Measurements from ENCODE around the gene BICD2. TPM values are rescaled to one million over a fixed set of nuclear protein-coding genes. Genes with fewer than 3 reads are reported as not detected.
A peak's percentile ranks its signal among the peaks of the same experiment; 100 is the strongest.

Gene BICD2
- polyA plus RNA-seq, 3 donors = 5.5 to 17.3 (median 14.2) TPM

DNA sequence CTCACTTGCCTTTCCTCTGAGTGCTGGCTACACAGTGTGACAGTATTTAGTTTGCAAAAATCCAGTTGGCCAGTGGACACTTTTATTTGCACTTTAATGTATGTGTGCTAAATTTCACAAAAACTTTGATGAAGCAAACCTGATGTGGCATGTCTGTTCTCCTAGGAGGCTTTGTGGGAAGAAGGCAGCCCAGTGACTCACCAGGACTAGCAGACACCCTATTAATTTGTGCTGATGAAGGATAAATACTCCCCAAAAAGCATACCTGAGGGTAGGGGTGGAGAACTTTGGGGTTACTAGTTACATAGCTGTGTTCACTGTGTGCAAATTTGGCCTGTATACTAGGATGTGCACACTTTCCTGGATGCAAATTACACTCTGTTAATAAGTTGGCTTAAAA, 55.4 kb downstream of the BICD2 start:
- no peak overlapping the region for H3K27ac ChIP-seq (ENCODE audit: low read depth, low read length)

DNA sequence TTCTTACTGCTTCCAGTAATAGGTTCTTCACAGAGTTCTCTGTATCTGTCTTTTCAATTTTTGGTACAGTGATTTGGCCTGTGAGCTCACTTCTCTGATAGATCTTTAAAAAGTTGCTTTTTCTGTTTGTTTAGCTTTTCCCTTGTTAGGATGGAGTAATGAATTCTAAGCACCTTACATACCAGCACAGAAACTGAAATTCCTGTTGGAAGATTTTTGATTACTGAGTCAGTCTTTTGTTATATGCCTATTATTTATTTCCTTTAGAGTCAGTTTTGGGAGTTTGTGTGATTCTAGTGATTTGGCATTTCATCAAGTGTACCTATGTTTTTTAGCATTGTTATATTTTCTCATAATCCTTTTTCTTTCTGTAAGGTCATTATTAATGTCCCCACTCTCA, 57.1 kb downstream of the BICD2 start:
- no peak overlapping the region for H3K27ac ChIP-seq (ENCODE audit: low read depth, low read length)

DNA sequence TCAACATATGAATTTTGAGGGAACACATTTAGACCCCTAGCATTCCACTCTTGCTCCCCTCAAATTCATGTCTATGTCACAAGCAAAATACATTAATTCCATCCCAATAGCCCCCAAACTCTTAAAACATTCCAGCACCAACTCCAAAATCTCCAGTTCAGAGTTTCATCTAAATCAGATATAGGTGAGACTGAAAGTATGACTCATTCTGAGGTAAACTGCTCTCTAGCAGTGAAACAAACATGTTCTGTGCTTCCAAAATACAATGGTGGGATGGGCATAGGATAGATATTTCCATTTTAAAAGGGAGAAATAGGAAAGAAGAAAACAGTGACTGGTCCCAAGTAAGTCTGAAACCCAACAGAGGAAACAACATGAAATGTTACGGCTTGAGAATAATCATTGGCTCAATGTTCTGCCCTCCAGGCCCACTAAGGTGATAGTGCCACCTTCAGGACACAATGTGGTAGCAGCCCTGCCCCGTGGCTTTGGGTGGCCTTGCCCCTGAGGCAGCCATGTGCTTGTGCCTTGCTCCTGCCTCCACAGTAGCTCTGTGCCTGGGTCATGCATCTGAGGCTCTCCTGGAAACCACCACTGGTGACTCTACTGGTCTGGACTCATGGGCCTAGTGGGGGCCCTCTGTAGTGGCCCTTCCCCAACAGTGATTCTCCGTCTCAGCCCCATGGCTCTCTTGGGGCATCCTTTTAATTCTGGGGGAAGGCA, 58.3 kb downstream of the BICD2 start:
- 51 to 63% (median 58%) methylated on average over 3 of the region's 3 CpGs for WGBS, 3 donors
- H3K27ac ChIP-seq (ENCODE audit: low read depth, low read length) = no peak overlapping the region

DNA sequence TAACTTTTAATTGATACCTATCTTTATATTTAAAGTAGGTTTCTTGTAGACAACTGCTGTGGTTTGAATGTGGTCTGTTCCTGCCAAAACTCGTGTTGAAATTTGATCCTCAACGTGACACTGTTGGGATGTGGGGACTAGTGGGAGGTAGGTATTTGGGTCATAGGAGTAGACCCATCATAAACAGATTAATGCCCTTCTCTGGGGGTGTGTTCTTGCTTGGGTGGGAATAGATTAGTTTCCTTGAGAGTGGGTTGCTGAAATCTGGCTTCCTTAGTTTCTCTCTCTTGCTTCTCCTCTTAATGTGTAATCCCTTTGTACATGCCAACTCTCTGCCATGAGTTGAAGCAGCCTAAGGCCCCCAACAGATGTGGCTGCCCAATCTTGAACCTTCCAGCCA, 60.1 kb downstream of the BICD2 start:
- WGBS, 3 donors = 53 to 68% (median 63%) methylated on average over 2 of the region's 2 CpGs
- H3K27ac ChIP-seq (ENCODE audit: low read depth, low read length) = no peak overlapping the region

DNA sequence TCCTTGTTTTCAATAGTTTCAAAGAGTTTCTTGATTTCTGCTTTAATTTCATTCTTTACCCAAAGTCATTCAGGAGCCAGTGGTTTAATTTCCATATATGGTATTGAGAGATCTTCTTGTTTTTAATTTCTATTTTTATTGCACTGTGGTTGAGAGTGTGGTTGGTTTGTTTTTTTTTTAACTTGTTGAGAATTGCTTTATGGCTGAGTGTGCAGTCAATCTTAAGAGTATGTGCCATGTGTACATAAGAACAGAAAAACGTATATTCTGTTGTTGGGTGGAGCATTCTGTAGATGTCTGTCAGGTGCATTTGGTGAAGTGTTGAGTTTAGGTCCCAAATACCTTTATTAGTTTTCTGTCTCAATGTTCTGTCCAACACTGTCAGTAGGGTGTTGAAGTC, 68.0 kb downstream of the BICD2 start:
- H3K27ac ChIP-seq (ENCODE audit: low read depth, low read length) = no peak overlapping the region
- 69 to 82% (median 73%) methylated on average over 1 of the region's 1 CpG for WGBS, 3 donors

DNA sequence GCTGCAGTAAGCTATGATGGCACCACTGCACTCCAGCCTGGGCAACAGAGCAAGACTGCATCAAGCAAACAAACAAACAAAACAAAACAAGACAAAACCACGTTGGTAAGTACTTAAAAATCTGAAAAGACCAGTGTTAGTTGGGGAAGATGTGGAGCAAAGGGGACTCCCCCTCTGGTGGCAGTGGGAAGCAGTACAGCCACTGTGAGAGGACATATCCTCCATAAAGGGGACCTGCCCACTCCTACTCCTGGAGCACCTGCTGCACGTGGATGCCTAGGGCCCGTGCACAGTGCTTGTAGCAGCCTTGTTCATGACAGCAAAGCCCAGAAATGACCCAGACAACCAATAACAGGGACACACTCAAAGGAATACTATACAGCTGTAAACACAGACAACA, 77.7 kb downstream of the BICD2 start:
- no peak overlapping the region for H3K27ac ChIP-seq (ENCODE audit: low read depth, low read length)
- 72 to 79% (median 73%) methylated on average over 3 of the region's 3 CpGs for WGBS, 3 donors

DNA sequence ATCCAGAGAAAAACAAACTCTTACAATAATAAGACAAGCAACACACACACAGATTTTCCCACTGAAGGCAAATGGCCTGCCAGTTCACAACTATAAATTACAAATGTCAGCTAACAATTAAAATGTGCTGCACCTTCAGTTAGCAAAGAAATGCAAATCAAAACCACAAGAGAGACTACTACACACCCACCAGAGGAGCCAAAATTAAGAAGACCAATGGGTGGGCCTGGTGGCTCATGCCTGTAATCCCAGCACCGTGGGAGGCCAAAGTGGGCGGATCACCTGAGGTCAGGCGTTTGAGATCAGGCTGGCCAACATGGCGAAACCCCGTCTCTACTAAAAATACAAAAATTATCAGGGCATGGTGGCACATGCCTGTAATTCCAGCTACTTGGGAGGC, 79.6 kb downstream of the BICD2 start:
- no peak overlapping the region for H3K27ac ChIP-seq (ENCODE audit: low read depth, low read length)
- WGBS, 3 donors = 89 to 91% (median 89%) methylated on average over 5 of the region's 5 CpGs

DNA sequence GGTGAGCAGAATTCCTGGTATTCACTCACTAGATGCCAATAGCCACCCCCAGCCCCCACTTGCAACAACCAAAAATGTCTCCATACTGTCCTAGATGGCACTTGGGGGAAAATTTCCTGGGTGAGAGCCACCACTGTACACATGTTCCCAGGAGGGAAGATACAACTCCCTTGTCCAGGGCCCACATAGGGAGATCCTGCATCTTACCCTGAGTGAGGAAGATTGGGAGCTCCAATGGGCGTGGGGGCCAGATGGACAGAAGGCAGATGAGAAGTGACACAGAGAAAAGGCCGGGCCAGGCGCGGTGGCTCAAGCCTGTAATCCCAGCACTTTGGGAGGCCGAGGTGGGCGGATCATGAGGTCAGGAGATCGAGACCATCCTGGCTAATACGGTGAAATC, 82.4 kb downstream of the BICD2 start:
- WGBS, 3 donors = 92 to 94% (median 94%) methylated on average over 7 to 8 of the region's 8 CpGs
- H3K27ac ChIP-seq (ENCODE audit: low read depth, low read length) = no peak overlapping the region

DNA sequence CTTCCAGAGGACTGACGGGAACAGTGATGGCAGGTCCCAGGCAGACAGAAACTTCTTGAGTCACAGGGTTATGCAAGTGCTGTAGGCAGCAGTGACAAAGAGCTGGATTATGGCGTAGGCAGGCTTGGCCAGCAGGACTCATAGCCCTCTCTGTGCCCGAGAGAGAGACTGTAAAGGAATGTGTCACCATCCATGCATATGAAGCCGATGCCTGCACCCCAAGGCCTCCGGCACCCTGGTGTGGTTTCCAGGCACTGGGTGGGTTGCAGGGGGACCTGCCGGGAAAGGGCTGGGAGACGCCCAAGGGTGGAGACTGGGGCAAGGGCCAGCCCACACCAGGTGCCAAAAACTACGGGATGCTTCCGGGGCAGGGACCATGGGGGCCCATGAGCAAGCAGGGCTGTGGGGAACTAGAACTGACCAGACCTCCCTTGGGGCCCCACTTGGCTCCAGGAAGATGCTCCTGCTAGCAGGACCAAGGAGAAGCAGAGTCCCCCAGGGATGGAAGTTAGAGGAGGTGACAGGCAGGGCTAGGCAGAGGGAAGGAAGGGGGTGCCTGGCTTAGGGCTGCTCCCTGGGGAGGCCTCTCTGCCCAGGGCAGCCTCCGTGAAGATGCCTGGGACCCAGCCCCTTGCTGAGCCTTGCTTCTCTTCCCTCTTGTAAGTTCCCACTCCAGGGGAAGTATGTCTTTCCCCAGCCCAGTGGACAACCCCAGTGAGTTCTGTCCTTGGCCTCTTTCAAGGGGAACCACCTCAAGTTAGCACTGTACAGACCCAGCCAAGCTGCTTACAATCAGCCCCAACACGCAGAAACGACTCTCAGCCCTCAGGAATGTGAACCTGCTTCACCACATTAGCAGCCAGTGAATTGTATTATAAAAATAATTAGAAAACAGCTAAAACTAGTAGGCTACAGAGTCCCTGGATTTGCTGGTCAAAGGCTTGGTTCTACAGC, 84.2 kb downstream of the BICD2 start:
- no peak overlapping the region for H3K27ac ChIP-seq (ENCODE audit: low read depth, low read length)
- 77 to 79% (median 78%) methylated on average over 12 of the region's 12 CpGs for WGBS, 3 donors

DNA sequence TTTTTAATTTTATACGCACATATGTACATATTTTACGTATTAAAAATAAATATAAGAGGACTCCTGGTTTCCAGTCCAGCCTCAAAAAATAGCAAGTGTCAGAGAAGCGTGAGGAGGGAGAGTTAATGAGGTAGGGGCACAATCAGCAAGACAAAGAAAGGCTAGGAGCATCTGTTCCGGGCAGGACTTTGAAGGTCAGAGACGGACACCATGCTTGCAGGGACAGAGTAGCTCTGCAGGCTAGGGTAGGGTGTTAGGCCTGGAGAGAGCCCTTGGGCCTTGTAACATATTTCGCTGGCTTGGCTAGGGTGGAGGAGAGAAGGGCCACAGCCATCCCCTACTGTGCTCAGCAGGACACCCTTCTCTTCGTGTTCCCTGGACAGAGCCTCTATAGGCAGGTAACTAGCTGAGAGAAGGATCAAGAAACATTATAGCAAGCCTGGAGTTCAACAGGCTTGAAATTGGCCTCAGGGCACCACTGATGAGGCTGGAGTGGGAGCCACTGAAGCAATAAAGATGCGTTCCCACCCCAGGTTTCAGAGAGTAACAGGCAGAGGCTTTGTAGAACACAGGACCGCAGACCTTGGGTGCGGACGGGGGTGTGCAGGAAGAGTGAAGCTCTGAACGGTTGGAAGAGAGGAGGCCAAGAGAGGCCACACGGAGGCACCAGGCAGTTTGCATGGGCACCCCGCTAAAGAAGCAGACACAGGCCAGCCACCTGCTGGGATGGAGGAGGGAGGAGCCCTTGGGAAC, 85.0 kb downstream of the BICD2 start:
- WGBS, 3 donors = 80 to 89% (median 86%) methylated on average over 14 of the region's 14 CpGs

DNA sequence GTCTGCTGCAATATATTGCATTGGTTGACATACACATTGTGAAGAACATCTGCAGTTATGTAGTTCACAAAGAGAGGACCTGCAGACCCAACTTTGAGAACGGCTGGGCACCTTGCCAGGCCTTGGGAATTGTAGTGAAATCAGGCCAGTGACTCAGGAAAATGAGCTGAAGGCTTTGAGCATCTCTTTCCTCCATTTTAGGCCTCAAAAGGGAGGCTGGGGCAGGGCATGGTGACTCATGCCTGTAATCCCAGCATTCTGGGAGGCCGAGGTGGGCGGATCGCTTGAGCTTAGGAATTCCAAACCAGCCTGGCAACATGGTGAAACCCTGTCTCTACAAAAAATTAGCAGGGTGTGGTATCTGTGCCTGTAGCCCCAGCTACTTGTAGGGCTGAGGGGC, 93.3 kb downstream of the BICD2 start:
- H3K27ac ChIP-seq (ENCODE audit: low read depth, low read length) = no peak overlapping the region
- 69 to 87% (median 81%) methylated on average over 4 of the region's 4 CpGs for WGBS, 3 donors

More for the DNA sequence above, 85.0 kb downstream of the BICD2 start:
- H3K27ac ChIP-seq (ENCODE audit: low read depth, low read length) = no peak overlapping the region

DNA sequence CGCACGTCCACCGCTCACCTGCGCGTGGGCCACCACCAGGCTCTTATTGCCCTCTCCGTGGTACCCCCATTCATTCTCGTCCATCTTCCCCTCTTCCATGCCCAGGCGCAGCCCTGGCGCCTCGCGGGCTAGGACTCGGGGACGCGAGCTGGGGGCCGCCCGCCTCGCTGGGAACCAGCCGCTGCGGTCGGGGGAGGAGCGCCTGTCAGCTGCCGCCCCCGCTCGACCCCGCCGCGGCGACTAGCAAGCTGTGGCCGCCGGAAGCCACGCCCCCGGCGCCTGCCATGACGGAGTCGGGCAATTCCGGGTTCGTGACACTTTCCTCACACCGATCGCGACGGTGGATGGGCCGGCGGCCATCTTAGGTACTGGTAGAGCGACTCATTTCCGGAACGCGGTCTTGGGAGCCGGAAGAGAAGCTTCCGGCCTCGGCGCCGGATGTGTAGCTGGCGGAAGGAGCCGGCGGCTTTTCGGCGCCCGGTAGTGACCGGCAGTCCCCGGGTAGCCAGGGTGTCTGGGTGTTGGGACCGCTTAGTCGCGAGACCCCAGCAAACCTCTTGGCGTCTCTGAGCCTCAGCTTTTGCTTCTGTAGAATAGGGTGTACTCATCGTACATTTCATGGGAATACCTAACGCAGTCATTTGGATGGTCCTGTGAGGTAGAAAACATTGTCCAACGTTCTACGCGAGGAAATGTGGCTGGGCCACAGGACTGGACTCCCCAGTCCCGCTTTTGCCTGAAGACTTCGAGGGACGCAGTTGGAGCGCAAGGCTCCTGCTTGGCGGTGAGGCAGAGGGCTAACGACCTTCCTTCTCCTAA, 94.5 kb downstream of the BICD2 start, which contains the start of gene IPPK:
Gene IPPK, minus strand, starts transcription at position 242 of the 819 bp plus-strand sequence. Its CDS starts 143 bp downstream, at position 99.
- 0 to 1% (median 0%) methylated on average over 70 to 75 of the region's 75 CpGs for WGBS, 3 donors
- peak within 1 kb of the TSS; percentile 36 for H3K27ac ChIP-seq (ENCODE audit: low read depth, low read length)

DNA sequence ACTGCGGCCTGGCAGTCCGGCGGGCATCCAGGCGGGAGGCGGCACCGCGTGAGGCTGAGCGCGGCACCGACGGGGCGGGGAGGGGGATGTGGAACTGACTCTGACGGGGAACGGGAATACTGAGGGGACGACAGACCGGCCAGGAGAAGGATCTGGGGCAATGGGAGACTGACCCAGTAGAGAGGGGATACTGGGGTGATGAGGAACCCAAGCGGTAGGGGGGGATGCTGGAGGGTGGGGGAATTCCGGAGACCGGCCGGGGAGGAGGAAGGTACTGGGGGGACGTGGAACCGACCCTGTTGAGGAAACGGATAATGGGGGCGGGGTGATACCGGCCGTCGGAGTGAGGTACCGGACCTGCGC, 95.1 kb downstream of the BICD2 start:
- no peak overlapping the region for H3K27ac ChIP-seq (ENCODE audit: low read depth, low read length)
- 1% methylated on average over 18 to 29 of the region's 29 CpGs for WGBS, 3 donors

DNA sequence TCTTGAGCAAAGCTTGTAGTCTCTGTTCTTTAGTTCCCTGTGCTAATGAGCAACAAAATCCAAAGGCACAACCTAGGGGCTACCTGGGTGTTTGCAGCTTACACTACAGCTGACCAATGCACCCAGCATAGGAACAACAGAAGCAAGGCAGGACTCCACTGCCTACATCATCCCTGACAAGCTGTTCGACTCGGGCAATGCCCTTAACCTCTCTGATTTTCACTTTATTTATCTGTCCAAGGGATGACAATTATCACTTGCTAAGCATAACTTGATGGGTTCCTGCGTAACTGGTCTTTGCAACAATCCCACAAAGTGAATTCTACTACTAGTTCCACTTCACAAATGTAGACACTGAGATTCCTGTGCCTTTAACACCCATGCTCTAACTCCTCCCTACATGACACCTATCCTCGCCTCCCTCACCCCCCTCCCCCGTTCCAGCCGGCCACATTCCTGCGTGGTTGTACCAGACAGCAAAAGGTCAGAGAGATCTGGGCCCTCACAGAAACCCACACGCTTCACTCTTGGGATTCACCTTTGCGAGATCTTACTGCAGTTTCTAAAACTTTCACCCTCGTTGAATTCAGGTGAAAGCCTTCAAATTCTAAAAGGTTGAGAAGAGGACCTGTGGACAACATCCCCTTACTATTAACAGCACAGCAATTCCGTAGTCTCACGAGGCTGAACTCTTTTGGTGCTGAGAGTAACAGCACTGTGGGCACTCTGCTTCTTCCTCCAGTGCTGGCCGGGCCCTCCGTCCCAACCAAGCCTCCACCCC, 95.7 kb downstream of the BICD2 start:
- no peak overlapping the region for H3K27ac ChIP-seq (ENCODE audit: low read depth, low read length)
- WGBS, 3 donors = 18 to 21% (median 19%) methylated on average over 14 of the region's 14 CpGs

DNA sequence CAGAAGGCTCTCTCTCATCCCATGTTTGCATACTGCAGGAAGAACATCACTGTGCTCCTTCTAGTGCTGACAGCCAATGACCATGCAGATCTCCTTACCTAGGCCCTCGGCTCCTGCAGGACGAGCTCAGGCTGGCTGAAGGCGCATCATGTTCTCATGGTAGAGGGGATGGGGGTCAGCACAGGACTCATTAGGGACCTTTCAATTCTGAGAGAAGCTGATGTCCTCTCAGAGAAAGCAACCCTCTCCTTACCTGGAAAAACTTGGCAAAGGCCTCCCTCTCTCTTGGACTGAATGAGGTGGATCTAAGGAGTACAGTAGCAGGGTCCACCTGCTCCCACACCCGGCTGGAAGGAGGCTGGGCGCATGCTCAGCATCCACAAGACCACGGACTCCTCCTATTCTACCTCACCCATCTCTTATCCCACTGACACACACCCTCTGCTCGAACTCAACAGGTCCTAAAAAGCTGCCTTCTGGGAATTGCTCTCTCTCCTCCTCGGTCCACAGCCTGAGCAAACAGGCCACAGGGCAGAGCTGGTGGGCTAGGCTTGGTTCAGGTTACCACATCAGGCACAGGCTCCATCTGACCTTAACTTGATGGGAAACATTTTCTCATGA, 97.6 kb downstream of the BICD2 start:
- H3K27ac ChIP-seq (ENCODE audit: low read depth, low read length) = no peak overlapping the region
- 84 to 91% (median 87%) methylated on average over 8 of the region's 8 CpGs for WGBS, 3 donors

DNA sequence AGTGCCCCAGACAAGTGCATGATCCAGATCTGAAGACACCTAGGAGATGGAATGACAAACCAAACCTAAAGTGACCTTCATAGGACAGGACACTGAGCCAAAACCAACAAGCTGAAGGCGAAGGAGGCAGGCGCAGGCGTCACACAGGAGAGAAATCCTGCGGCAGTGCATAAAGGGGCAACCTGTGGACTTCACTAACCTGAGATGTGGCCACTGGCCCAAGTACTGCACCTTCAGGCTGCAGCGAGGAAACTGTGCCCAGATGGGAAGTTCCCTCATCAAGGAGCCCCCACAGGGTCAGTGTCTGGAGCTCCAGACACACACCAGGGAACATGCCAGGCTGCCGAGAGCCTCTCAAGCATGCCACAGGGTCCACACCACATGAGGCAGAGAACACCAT, 98.4 kb downstream of the BICD2 start:
- no peak overlapping the region for H3K27ac ChIP-seq (ENCODE audit: low read depth, low read length)
- 44 to 96% (median 91%) methylated on average over 6 of the region's 6 CpGs for WGBS, 3 donors

DNA sequence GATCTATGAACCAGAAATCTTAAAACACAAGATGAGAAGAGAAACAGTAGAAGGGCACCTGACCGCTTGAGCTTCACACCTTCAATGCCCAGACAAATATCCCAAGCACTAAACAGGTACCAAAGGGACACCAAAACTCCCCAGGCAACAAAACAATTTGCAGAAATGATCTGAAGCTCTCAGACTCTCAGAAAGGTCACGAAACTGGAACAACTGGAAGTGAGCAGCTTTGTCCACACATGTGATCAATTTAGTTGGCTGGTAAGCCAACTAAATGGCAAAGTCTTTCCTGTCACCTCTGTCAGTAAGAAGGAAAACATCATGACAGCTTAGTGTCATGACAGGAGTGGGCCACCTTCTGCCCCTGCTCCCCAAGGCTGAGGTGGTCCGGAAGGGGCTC, 98.8 kb downstream of the BICD2 start:
- H3K27ac ChIP-seq (ENCODE audit: low read depth, low read length) = no peak overlapping the region
- WGBS, 3 donors = 70 to 96% (median 89%) methylated on average over 3 of the region's 3 CpGs

Measured in adipose tissue (tissue), 3 donors.